ENCODE measurements around the gene GCNT1.

DNA sequence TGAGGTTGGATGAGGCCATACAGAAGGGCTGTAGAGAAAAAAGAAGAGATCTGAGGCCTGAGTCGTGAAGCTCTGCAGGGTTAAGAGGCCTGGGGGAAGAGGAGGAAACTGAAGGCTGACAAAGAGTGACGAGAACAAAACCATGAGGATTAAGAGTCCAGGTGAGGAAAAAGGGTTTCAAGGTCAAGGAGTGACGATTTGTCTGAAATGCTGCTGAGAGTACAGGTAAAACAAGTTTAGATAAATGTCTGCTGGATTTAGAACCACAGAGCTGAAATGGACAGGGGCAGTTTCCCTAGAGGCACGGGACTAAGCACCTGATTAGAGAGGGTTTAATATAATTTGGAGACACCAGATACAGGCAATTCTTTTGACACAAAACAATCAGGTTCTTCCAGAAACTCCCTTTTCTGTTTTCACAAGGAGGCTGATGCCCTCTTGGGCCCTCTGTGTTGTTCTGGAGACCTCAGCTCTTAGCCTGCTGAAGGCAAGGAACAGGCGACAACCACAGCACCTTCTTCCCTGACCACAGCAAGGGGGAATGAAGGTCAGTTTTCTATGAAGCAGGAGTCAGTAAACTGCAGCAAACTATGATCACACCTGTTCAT is 14.6 kb upstream of the GCNT1 start:
- TF ChIP-seq, protein P1, sequence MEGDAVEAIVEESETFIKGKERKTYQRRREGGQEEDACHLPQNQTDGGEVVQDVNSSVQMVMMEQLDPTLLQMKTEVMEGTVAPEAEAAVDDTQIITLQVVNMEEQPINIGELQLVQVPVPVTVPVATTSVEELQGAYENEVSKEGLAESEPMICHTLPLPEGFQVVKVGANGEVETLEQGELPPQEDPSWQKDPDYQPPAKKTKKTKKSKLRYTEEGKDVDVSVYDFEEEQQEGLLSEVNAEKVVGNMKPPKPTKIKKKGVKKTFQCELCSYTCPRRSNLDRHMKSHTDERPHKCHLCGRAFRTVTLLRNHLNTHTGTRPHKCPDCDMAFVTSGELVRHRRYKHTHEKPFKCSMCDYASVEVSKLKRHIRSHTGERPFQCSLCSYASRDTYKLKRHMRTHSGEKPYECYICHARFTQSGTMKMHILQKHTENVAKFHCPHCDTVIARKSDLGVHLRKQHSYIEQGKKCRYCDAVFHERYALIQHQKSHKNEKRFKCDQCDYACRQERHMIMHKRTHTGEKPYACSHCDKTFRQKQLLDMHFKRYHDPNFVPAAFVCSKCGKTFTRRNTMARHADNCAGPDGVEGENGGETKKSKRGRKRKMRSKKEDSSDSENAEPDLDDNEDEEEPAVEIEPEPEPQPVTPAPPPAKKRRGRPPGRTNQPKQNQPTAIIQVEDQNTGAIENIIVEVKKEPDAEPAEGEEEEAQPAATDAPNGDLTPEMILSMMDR (IDR thresholded peaks at IDR 0.05; ENCODE audit: borderline replicate concordance, extremely low read depth, low read length, poor library complexity, severe bottlenecking), result no peak
- TF ChIP-seq EZH2 (IDR thresholded peaks at IDR 0.05; ENCODE audit: borderline replicate concordance, low read depth, low read length, severe bottlenecking), result no peak
